Spleen (tissue), 11 donors: ENCODE measurements around the gene RPA1. TPM values are rescaled to one million over a fixed set of nuclear protein-coding genes. Genes with fewer than 3 reads are reported as not detected.

Experiments used
- DNase-seq: peaks from one replicate; pipeline ENCODE4 v3.0.0-alpha.2; 2020
- H3K27ac ChIP-seq, 8 donors: fragments of 200-600 bp; sonication (generic) in 7 of 8; 1 replicate in 4 of 8; 2 replicates in 4 of 8; pipeline versions ENCODE4 v1.5.0 to v1.8.0; 2016 to 2021; ENCODE audit warnings: inconsistent platforms in 4 of 8, mild to moderate bottlenecking in 4 of 8, moderate library complexity in 1 of 8
- H3K27me3 ChIP-seq, 7 donors: fragments of 200-600 bp; sonication (generic) in 6 of 7; replicated peaks in 1 of 7; 1 replicate in 4 of 7; 2 replicates in 3 of 7; pipeline versions ENCODE4 v1.5.0 to v1.8.0; 2016 to 2021; ENCODE audit warnings: inconsistent platforms in 3 of 7, mild to moderate bottlenecking in 1 of 7
- H3K36me3 ChIP-seq, 6 donors: fragments of 200-600 bp; sonication (generic) in 5 of 6; 1 replicate in 4 of 6; 2 replicates in 2 of 6; pipeline versions ENCODE4 v1.5.0 to v1.8.0; 2016 to 2021; ENCODE audit warnings: inconsistent platforms in 2 of 6
- H3K4me1 ChIP-seq, 6 donors: fragments of 200-600 bp; sonication (generic) in 5 of 6; 1 replicate in 3 of 6; 2 replicates in 3 of 6; pipeline versions ENCODE4 v1.5.0 to v1.8.0; 2016 to 2021; ENCODE audit warnings: inconsistent platforms in 3 of 6
- H3K4me3 ChIP-seq, 8 donors: fragments of 200-600 bp; sonication (generic) in 7 of 8; 1 replicate in 4 of 8; 2 replicates in 4 of 8; pipeline versions ENCODE4 v1.5.0 to v1.8.0; 2016 to 2021; ENCODE audit warnings: inconsistent platforms in 4 of 8, mild to moderate bottlenecking in 4 of 8, moderate library complexity in 2 of 8
- H3K9me3 ChIP-seq, 8 donors: fragments of 200-600 bp; sonication (generic) in 7 of 8; 1 replicate in 4 of 8; 2 replicates in 4 of 8; pipeline versions ENCODE4 v1.5.0 to v1.8.0; 2016 to 2021; ENCODE audit warnings: inconsistent platforms in 4 of 8
- POLR2A ChIP-seq, 3 donors: fragments of 450-650 bp; IDR thresholded peaks; one replicate each; pipeline ENCODE4 v1.5.1; 2017; ENCODE audit warnings: antibody characterized with exemption in 3 of 3, mild to moderate bottlenecking in 1 of 3
- POLR2AphosphoS5 ChIP-seq, 3 donors: sonication (generic); formaldehyde crosslinking; IDR thresholded peaks; one replicate each; pipeline ENCODE4 v1.5.1; 2017; ENCODE audit warnings: antibody characterized with exemption in 3 of 3
- WGBS, 5 donors: extraction: QIAGEN DNeasy Blood & Tissue Kit in 3 of 5; methylation state at CpG; one replicate each; pipeline versions ENCODE4 v1.1.5 to v1.1.7; 2013 to 2018; 5-methylcytosine and 5-hydroxymethylcytosine counted together
- intact Hi-C: fragments of 100-400 bp; cut with DNase I; formaldehyde crosslinking; loops from one replicate; pipeline ENCODE4 v1.15.0; 2023; ENCODE audit warnings: low total_unique reads
- polyA plus RNA-seq, 3 donors: library from polyadenylated mRNA; stranded (reverse); fragments of 200-250 nt; gene quantifications; one replicate each; pipeline ENCODE4 v1.2.1, GENCODE V29; 2013
- total RNA-seq, 7 donors: library from RNA; depleted of rRNA in 3 of 7; stranded (reverse); fragments of >200 nt in 3 of 7; fragmentation: NEBNext Ultra II Directional in 4 of 7; extraction: Animal tissue kit (Norgen Biotek cat#: 25700) in 4 of 7; gene quantifications; one replicate each; pipeline versions ENCODE4 v1.1.0 to v1.2.1, GENCODE V29; 2016 to 2021
- TF ChIP-seq, protein P1 (sequence below), 11 experiments: fragments of 200-600 bp in 7 of 11; fragments of 450-650 bp in 4 of 11; sonication (generic) in 4 of 11; IDR thresholded peaks in 8 of 11; conservative IDR thresholded peaks in 3 of 11; 1 replicate in 7 of 11; 2 replicates in 4 of 11; pipeline versions ENCODE4 v1.4.0 to v1.8.0; 2016 to 2021; ENCODE audit warnings: antibody characterized with exemption in 11 of 11, inconsistent platforms in 4 of 11, mild to moderate bottlenecking in 1 of 11
- donor health status: healthy with polysubstance abuse.
- donor health status: DM: no; HTN: no; CAD: no; lungs with moderate emphysema.
- donor health status: DM: no; HTN: no; CAD: no.
- donor health status: Bipolar disorder and iron deficiency.
- donor health status: healthy.
- donor health status: DM: no; HTN: no; CAD: no.
- donor health status: DM: yes; HTN: yes; CAD: no.

Gene RPA1
- total and polyA plus RNA-seq, 10 donors: 20.7 to 101 (median 35.1) TPM

DNA sequence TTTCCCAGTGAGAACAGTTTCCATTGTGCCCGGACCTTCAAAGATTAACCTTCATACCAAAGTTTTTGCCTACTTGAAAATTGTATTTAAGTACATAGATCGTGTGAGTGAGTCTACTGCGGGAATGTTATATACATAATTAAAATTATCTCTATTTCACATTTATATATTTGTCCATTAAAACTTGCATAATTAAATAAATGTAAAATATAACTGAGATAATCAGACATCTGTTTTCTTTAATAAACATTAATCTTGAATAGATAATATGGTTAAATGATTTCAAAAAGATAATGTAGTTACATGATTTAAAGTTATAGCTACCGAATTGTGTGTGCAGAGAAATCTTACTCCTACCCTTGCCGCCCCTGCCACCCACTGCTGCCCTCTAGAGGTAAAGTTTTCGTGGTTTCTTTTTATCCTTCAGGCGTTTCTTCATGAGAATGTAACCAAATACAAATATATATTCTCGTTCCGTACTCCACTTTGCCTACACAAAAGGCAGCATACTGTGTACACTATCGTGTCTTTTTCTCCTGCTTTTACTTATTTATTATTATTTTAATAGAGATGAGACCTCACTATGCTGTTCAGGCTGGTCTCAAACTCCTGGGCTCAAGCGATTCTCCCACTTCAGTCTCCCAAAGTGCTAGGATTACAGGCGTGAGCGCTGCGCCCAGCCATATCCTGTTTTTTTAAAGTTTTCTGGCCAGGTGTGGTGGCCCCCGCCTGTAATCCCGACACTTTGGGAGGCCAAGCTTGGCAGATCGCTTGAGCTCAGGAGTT is 35.6 kb downstream of the RPA1 start:
- 55 to 82% (median 67%) methylated on average over 16 to 17 of the region's 17 CpGs for WGBS, 5 donors
- intact Hi-C loops: loop anchor here (5.0 kb wide), 1 partner anchor 143 kb away; the partner anchor contains the start of gene WDR81
- TF ChIP-seq, protein P1, sequence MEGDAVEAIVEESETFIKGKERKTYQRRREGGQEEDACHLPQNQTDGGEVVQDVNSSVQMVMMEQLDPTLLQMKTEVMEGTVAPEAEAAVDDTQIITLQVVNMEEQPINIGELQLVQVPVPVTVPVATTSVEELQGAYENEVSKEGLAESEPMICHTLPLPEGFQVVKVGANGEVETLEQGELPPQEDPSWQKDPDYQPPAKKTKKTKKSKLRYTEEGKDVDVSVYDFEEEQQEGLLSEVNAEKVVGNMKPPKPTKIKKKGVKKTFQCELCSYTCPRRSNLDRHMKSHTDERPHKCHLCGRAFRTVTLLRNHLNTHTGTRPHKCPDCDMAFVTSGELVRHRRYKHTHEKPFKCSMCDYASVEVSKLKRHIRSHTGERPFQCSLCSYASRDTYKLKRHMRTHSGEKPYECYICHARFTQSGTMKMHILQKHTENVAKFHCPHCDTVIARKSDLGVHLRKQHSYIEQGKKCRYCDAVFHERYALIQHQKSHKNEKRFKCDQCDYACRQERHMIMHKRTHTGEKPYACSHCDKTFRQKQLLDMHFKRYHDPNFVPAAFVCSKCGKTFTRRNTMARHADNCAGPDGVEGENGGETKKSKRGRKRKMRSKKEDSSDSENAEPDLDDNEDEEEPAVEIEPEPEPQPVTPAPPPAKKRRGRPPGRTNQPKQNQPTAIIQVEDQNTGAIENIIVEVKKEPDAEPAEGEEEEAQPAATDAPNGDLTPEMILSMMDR (IDR thresholded peaks at IDR 0.05 in 8 of 11, conservative IDR thresholded peaks at IDR 0.05 in 3 of 11): peak; percentile 25 to 72 (median 57)
- TF ChIP-seq POLR2AphosphoS5 (IDR thresholded peaks at IDR 0.05) (no peak), POLR2A (IDR thresholded peaks at IDR 0.05) (no peak)
- Histone ChIP-seq H3K4me3 (no peak overlapping the region), H3K36me3 (peaks cover 0 to 84% (median 7%) of the 10 kb centered on the region in 6 donors), H3K27ac (no peak overlapping the region), H3K9me3 (no peaks in the 10 kb centered on the region), H3K4me1 (peaks cover 0 to 19% (median 0%) of the 10 kb centered on the region in 6 donors), H3K27me3 (no peaks in the 10 kb centered on the region)
- peak; percentile 78 for DNase-seq

DNA sequence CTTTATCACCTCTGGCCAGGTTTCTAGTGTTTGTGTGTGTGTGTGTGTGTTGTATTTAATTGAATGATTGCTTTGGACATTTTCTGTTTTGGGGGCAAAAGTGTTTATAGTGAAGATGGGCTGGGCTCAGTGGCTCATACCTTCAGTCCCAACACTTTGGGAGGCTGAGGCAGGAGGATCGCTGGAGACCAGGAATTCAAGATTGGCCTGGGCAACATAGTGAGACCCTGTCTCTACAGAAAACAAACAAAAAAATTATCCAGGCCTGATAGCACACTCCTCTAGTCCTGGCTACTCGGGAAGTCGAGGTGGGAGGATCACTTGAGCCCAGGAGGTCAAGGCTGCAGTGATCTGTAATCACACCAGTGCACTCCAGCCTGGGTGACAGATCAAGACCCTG is 37.5 kb downstream of the RPA1 start:
- Histone ChIP-seq H3K9me3 (no peaks in the 10 kb centered on the region), H3K27me3 (no peaks in the 10 kb centered on the region), H3K4me3 (no peak overlapping the region), H3K27ac (no peak overlapping the region), H3K4me1 (peaks cover 0 to 36% (median 0%) of the 10 kb centered on the region in 6 donors), H3K36me3 (peaks cover 0 to 84% (median under 1%) of the 10 kb centered on the region in 6 donors)
- WGBS, 5 donors: 59 to 92% (median 87%) methylated on average over 3 of the region's 3 CpGs
- DNase-seq: no peak
- intact Hi-C loops: loop anchor here (5.0 kb wide), 1 partner anchor 145 kb away; the partner anchor contains the start of gene WDR81
- TF ChIP-seq, protein P1 (IDR thresholded peaks at IDR 0.05 in 8 of 11, conservative IDR thresholded peaks at IDR 0.05 in 3 of 11): no peak
- TF ChIP-seq POLR2AphosphoS5 (IDR thresholded peaks at IDR 0.05) (no peak), POLR2A (IDR thresholded peaks at IDR 0.05) (no peak)

DNA sequence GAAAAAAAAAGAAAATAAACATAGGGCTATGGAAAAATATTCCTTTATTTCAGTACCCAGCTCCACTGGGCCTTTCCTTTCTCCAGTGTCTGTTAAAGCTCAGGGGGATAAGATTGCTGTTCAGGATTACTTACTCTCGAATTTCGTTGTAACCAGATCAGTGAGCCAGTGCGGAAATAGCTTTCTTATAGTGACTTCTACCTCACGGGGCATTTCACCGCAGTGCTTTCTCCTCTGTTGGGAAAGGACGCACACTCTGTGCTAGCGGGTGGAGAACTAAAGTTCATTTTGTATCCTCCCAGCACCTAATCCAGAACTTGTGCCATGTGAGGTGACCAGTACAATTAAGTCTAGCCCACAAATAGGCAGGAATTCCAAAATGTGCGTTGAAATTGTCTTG is 38.3 kb downstream of the RPA1 start:
- DNase-seq: no peak
- 88 to 93% (median 91%) methylated on average over 8 of the region's 8 CpGs for WGBS, 5 donors
- H3K9me3 ChIP-seq: no peaks in the 10 kb centered on the region
- TF ChIP-seq POLR2A (IDR thresholded peaks at IDR 0.05) (no peak), POLR2AphosphoS5 (IDR thresholded peaks at IDR 0.05) (no peak)
- TF ChIP-seq, protein P1 (IDR thresholded peaks at IDR 0.05 in 8 of 11, conservative IDR thresholded peaks at IDR 0.05 in 3 of 11): no peak
- no peak overlapping the region for H3K4me3 ChIP-seq
- no peak overlapping the region for H3K27ac ChIP-seq
- intact Hi-C loops: loop anchor here (5.0 kb wide), 1 partner anchor 146 kb away; the partner anchor contains the start of gene WDR81
- H3K36me3 ChIP-seq: peaks cover 0 to 85% (median 5%) of the 10 kb centered on the region in 6 donors
- peaks cover 0 to 36% (median 0%) of the 10 kb centered on the region in 6 donors for H3K4me1 ChIP-seq
- H3K27me3 ChIP-seq: no peaks in the 10 kb centered on the region

DNA sequence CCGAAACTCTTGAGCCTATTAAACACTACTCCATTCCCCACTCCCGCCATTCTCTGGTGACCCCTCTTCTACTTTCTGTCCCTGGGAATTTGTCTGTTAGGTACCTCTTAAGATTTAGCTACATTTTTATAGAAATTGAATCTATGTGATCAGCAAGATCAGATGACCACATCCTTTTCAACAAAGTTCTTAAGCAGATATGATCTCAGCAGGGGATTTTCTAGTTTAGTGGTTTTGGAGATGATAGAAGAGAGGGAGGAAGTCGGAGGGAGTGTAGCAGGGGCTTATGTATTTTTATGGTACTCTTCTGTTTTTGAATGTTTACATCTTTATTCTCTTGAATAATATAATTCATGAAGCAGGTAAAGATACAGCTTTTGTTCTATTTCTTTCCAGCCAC is 40.8 kb downstream of the RPA1 start:
- DNase-seq: no peak
- TF ChIP-seq, protein P1 (IDR thresholded peaks at IDR 0.05 in 8 of 11, conservative IDR thresholded peaks at IDR 0.05 in 3 of 11): no peak
- TF ChIP-seq POLR2A (IDR thresholded peaks at IDR 0.05) (no peak), POLR2AphosphoS5 (IDR thresholded peaks at IDR 0.05) (no peak)
- no peak overlapping the region for H3K4me3 ChIP-seq
- H3K27me3 ChIP-seq: no peaks in the 10 kb centered on the region
- intact Hi-C loops: no loop called here
- H3K4me1 ChIP-seq: peaks cover 0 to 29% (median 0%) of the 10 kb centered on the region in 6 donors
- peak overlapping the region in 2 of 8 donors; percentile 8 to 45 for H3K27ac ChIP-seq
- H3K9me3 ChIP-seq: no peaks in the 10 kb centered on the region
- WGBS, 5 donors: 53 to 72% (median 59%) methylated on average over 3 of the region's 3 CpGs
- peaks cover 0 to 100% (median 24%) of the 10 kb centered on the region in 6 donors for H3K36me3 ChIP-seq
